ENCODE data around the gene FAM13A. TPM values are rescaled to one million over a fixed set of nuclear protein-coding genes. Genes with fewer than 3 reads are reported as not detected.
"Not testable (repeated sequence)": the region's sequence is repeated elsewhere in the genome, so short reads cannot be mapped to it uniquely, and the experiment has no call there.

FAM13A gene
- total and polyA plus RNA-seq, 4 experiments from 2014 or later: 9.6 to 19.7 (median 13.0) TPM

GRCh38 chr4:88857588-88857987 lies 199.4 kb downstream of the FAM13A start:
- intact Hi-C loops (cut with micrococcal nuclease): no loop called here
- no peak for DNase-seq
- ChIA-PET CTCF (ENCODE audit: partially characterized antibody) (interaction anchor here (0.6 kb wide), 1 partner anchor 318 kb away, joined by 3 read pairs; no protein-coding TSS in a partner anchor), POLR2A (ENCODE audit: partially characterized antibody) (no interaction called here)
- Histone ChIP-seq H3K4me3 (ENCODE audit: low read length in 2 of 2) (no peak overlapping the region), H3K27me3 (ENCODE audit: insufficient read depth, low read length) (no peaks in the 10 kb centered on the region), H3K9me3 (ENCODE audit: control insufficient read depth in 1 of 2, low read length in 2 of 2) (no peaks in the 10 kb centered on the region), H3K27ac (ENCODE audit: low read depth, low read length) (no peak overlapping the region), H3K4me1 (ENCODE audit: insufficient read depth, low read length) (no peaks in the 10 kb centered on the region), H3K36me3 (ENCODE audit: insufficient read depth, low read length) (no peaks in the 10 kb centered on the region)
- Mint-ChIP-seq H3K9me3 (no peaks in the 10 kb centered on the region), H3K27ac (no peak overlapping the region), H3K36me3 (no peaks in the 10 kb centered on the region), H3K4me1 (peaks cover 0 to 4% (median 0%) of the 10 kb centered on the region in 4 donors), H3K27me3 (no peaks in the 10 kb centered on the region), H3K4me3 (no peak overlapping the region)

DNA sequence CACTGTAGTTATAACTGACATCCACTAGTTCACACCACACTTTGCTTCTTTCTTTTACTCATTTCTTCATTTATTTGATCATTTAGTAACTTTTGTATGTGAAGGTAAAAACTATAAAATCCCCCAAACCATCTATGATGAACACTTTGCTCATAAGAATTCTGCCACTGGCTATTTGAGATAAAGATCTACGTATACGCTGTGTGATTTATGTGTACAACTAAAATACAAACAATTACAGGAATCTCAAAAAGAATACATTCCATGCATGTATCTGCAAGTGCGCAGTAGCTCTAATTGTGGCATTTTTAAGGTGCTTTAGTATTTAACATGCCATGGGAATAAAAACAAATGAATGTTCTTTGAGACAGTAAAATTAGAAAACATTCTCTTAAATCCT lies 202.5 kb downstream of the FAM13A start:
- POLR2A ChIA-PET (ENCODE audit: partially characterized antibody): no interaction called here
- Mint-ChIP-seq H3K36me3 (no peaks in the 10 kb centered on the region), H3K4me3 (no peak overlapping the region), H3K4me1 (peaks cover 0 to 4% (median 0%) of the 10 kb centered on the region in 4 donors), H3K9me3 (no peaks in the 10 kb centered on the region), H3K27me3 (peaks cover 0 to 2% of the 10 kb centered on the region in 2 donors), H3K27ac (no peak overlapping the region)
- H3K27me3 ChIP-seq (ENCODE audit: insufficient read depth, low read length): no peaks in the 10 kb centered on the region
- no peak overlapping the region for H3K27ac ChIP-seq (ENCODE audit: low read depth, low read length)
- DNase-seq: no peak
- H3K4me3 ChIP-seq (ENCODE audit: low read length in 2 of 2): no peak overlapping the region
- CTCF ChIA-PET (ENCODE audit: partially characterized antibody): no interaction called here
- intact Hi-C loops (cut with micrococcal nuclease): no loop called here
- no peaks in the 10 kb centered on the region for H3K4me1 ChIP-seq (ENCODE audit: insufficient read depth, low read length)
- H3K9me3 ChIP-seq (ENCODE audit: control insufficient read depth in 1 of 2, low read length in 2 of 2): no peaks in the 10 kb centered on the region
- no peaks in the 10 kb centered on the region for H3K36me3 ChIP-seq (ENCODE audit: insufficient read depth, low read length)

GRCh38 chr4:88853583-88853982 lies 203.4 kb downstream of the FAM13A start:
- H3K27me3 ChIP-seq (ENCODE audit: insufficient read depth, low read length); H3K27ac ChIP-seq (ENCODE audit: low read depth, low read length); intact Hi-C loops (cut with micrococcal nuclease); H3K4me1 Mint-ChIP-seq; H3K36me3 Mint-ChIP-seq; POLR2A ChIA-PET (ENCODE audit: partially characterized antibody); DNase-seq; H3K4me3 ChIP-seq (ENCODE audit: low read length in 2 of 2); H3K27ac Mint-ChIP-seq; H3K9me3 ChIP-seq (ENCODE audit: control insufficient read depth in 1 of 2, low read length in 2 of 2); H3K4me1 ChIP-seq (ENCODE audit: insufficient read depth, low read length); H3K27me3 Mint-ChIP-seq; H3K9me3 Mint-ChIP-seq; H3K4me3 Mint-ChIP-seq; H3K36me3 ChIP-seq (ENCODE audit: insufficient read depth, low read length): not testable (repeated sequence)
- CTCF ChIA-PET (ENCODE audit: partially characterized antibody): interaction anchor here (1.0 kb wide), 1 partner anchor 171 kb away, joined by 4 read pairs; no protein-coding TSS in a partner anchor

DNA sequence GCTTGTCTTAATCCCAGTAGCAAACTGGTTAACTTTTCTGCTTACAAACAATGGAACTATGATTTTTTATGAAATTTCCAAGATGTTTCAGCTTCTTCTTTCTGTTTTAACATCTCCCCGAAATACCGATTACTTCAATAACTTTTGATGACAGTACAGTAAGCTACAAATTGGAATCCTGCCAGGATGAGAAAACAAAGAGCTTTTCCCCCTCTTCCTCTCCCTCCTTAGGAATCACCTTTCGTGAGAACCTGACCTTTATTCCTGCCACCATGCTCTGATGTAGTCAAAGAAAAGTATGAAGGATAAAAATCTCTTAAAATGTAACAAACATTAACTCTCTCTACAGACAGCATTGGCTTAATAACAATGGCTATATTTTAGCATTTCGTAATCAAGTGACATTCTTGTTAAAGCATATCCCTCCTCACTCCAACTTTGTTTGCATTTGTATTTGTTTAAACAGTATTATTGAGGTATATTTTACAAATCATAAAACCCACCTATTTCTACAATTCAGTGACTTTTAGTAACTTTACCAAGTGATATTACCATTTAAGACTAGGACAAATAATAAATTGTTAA lies 210.7 kb downstream of the FAM13A start:
- Mint-ChIP-seq H3K27me3 (peaks cover 0 to 2% of the 10 kb centered on the region in 2 donors), H3K36me3 (no peaks in the 10 kb centered on the region), H3K9me3 (no peaks in the 10 kb centered on the region), H3K4me3 (no peak overlapping the region), H3K4me1 (no peaks in the 10 kb centered on the region), H3K27ac (no peak overlapping the region)
- Histone ChIP-seq H3K4me3 (ENCODE audit: low read length in 2 of 2) (no peak overlapping the region), H3K36me3 (ENCODE audit: insufficient read depth, low read length) (no peaks in the 10 kb centered on the region), H3K4me1 (ENCODE audit: insufficient read depth, low read length) (no peaks in the 10 kb centered on the region), H3K27me3 (ENCODE audit: insufficient read depth, low read length) (no peaks in the 10 kb centered on the region), H3K9me3 (ENCODE audit: control insufficient read depth in 1 of 2, low read length in 2 of 2) (no peaks in the 10 kb centered on the region), H3K27ac (ENCODE audit: low read depth, low read length) (no peak overlapping the region)
- no peak for DNase-seq
- POLR2A ChIA-PET (ENCODE audit: partially characterized antibody): interaction anchor here (0.6 kb wide), 1 partner anchor 1456 kb away, joined by 3 read pairs; no protein-coding TSS in a partner anchor
- CTCF ChIA-PET (ENCODE audit: partially characterized antibody): interaction anchor here (1.9 kb wide), 1 partner anchor 27 kb away, joined by 5 read pairs; no protein-coding TSS in a partner anchor
- intact Hi-C loops (cut with micrococcal nuclease): no loop called here

GRCh38 chr4:88843067-88843685 lies 213.8 kb downstream of the FAM13A start:
- Histone ChIP-seq H3K27me3 (ENCODE audit: insufficient read depth, low read length) (no peaks in the 10 kb centered on the region), H3K9me3 (ENCODE audit: control insufficient read depth in 1 of 2, low read length in 2 of 2) (no peaks in the 10 kb centered on the region), H3K36me3 (ENCODE audit: insufficient read depth, low read length) (no peaks in the 10 kb centered on the region), H3K4me3 (ENCODE audit: low read length in 2 of 2) (no peak overlapping the region), H3K27ac (ENCODE audit: low read depth, low read length) (no peak overlapping the region), H3K4me1 (ENCODE audit: insufficient read depth, low read length) (no peaks in the 10 kb centered on the region)
- no peak overlapping the region for H3K4me3 Mint-ChIP-seq
- POLR2A ChIA-PET (ENCODE audit: partially characterized antibody): no interaction called here
- H3K9me3 Mint-ChIP-seq: no peaks in the 10 kb centered on the region
- H3K27me3 Mint-ChIP-seq: no peaks in the 10 kb centered on the region
- CTCF ChIA-PET (ENCODE audit: partially characterized antibody): interaction anchor here (1.1 kb wide), 1 partner anchor 180 kb away, joined by 3 read pairs; no protein-coding TSS in a partner anchor
- no peaks in the 10 kb centered on the region for H3K4me1 Mint-ChIP-seq
- no peaks in the 10 kb centered on the region for H3K36me3 Mint-ChIP-seq
- H3K27ac Mint-ChIP-seq: no peak overlapping the region
- intact Hi-C loops (cut with micrococcal nuclease): no loop called here
- DNase-seq: no peak

- intact Hi-C loops (cut with micrococcal nuclease): no loop called here
- ChIA-PET CTCF (ENCODE audit: partially characterized antibody) (no interaction called here), POLR2A (ENCODE audit: partially characterized antibody) (no interaction called here)
- DNase-seq: no peak
- Mint-ChIP-seq H3K27me3 (no peaks in the 10 kb centered on the region), H3K4me1 (no peaks in the 10 kb centered on the region), H3K4me3 (no peak overlapping the region), H3K9me3 (no peaks in the 10 kb centered on the region), H3K36me3 (no peaks in the 10 kb centered on the region), H3K27ac (no peak overlapping the region)
- H3K27ac ChIP-seq (ENCODE audit: low read depth, low read length): no peak overlapping the region
- H3K4me1 ChIP-seq (ENCODE audit: insufficient read depth, low read length): no peaks in the 10 kb centered on the region
- H3K4me3 ChIP-seq (ENCODE audit: low read length in 2 of 2): no peak overlapping the region
- no peaks in the 10 kb centered on the region for H3K36me3 ChIP-seq (ENCODE audit: insufficient read depth, low read length)
- H3K27me3 ChIP-seq (ENCODE audit: insufficient read depth, low read length): no peaks in the 10 kb centered on the region
- no peaks in the 10 kb centered on the region for H3K9me3 ChIP-seq (ENCODE audit: control insufficient read depth in 1 of 2, low read length in 2 of 2)
These were observed 215.3 kb downstream of the FAM13A start for GRCh38 chr4:88841635-88842034.

DNA sequence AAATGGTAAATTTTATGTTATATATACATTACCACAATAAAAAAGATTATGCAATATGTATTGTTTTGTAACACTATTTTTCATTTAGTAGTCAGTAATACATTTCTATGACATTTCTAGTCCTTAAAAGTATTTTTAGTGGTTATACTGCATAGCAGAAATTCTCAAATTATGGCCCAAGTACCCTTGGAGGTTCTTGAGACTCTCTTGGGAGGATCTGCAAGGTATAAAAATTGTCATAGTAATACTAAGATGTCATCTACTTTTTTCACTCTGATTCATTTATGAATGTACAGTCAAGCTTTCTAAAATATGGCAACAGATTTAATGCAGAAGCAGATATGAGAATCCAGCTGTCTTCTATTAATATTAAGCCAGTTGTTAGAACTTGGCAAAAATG lies 220.8 kb downstream of the FAM13A start:
- Histone ChIP-seq H3K9me3 (ENCODE audit: control insufficient read depth in 1 of 2, low read length in 2 of 2) (no peaks in the 10 kb centered on the region), H3K27ac (ENCODE audit: low read depth, low read length) (no peak overlapping the region), H3K4me3 (ENCODE audit: low read length in 2 of 2) (no peak overlapping the region), H3K27me3 (ENCODE audit: insufficient read depth, low read length) (no peaks in the 10 kb centered on the region), H3K4me1 (ENCODE audit: insufficient read depth, low read length) (no peaks in the 10 kb centered on the region), H3K36me3 (ENCODE audit: insufficient read depth, low read length) (no peaks in the 10 kb centered on the region)
- H3K4me3 Mint-ChIP-seq: no peak overlapping the region
- H3K4me1 Mint-ChIP-seq: no peaks in the 10 kb centered on the region
- no peaks in the 10 kb centered on the region for H3K36me3 Mint-ChIP-seq
- H3K27me3 Mint-ChIP-seq: no peaks in the 10 kb centered on the region
- H3K9me3 Mint-ChIP-seq: no peaks in the 10 kb centered on the region
- no peak overlapping the region for H3K27ac Mint-ChIP-seq
- CTCF ChIA-PET (ENCODE audit: partially characterized antibody): no interaction called here
- POLR2A ChIA-PET (ENCODE audit: partially characterized antibody): no interaction called here
- no peak for DNase-seq
- intact Hi-C loops (cut with micrococcal nuclease): no loop called here

All from CD4-positive, alpha-beta memory T cell (primary cell).